ENCODE results near the gene OVCA2.
A peak's percentile ranks its signal among the peaks of the same experiment; 100 is the strongest.

Gene OVCA2

DNA sequence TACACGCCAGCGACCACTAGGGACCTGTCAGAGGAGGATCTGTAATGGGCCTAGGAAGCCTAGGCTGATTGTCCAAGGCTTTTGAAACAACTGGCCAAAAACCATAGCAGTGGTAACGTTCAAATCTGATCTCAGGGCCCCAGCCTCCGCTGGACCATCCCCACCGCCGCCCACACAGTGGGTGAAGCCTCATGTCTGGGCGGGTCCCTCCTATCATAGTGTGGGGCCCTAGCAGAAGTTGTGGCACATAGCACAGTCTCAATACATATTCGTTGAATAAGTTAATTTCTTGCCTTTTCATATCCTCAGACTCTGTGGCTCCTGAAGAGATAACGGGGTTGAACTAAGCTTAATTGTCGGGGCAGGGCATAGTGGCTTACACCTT, 11.1 kb upstream of the OVCA2 start:
- Histone ChIP-seq H4K20me1 (peaks cover 31% of the 10 kb centered on the region; the same call in 1 of the 2 replicates), H3K4me3 (peak overlapping the region; percentile 93), H3K27me3 (peaks cover 11% of the 10 kb centered on the region; the same call in 1 of the 2 replicates), H3K4me1 (peaks cover 71% of the 10 kb centered on the region), H3K9ac (peak overlapping the region; percentile 87), H3K4me2 (peak overlapping the region; percentile 98), H3K9me3 (no peaks in the 10 kb centered on the region), H3K36me3 (peaks cover 3% of the 10 kb centered on the region; the same call in 1 of the 2 replicates), H3K27ac (peak overlapping the region; percentile 45)
- no peak for TF ChIP-seq Cebpa-rat (IDR thresholded peaks at IDR 0.05)

DNA sequence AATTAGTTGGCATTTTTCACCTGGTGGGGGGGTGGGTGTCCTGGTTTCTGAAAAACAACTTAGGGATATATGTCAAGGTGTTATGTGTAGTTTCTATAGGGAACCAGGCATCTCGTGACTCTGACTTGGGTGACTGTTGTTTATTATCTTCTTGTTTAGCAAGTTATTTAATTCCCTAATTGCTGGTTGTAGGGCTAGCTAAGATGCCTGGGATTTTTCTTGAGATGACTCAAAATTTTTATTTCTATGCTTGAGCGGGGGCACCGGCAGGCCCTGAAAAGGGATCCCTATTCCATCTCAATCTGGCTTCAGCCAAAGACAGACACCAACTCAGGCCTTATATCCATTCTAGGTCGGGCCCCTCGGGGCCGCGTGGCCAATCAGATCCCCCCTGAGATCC, 8.7 kb upstream of the OVCA2 start:
- Histone ChIP-seq H4K20me1 (peaks cover 34% of the 10 kb centered on the region; the same call in 1 of the 2 replicates), H3K9me3 (no peaks in the 10 kb centered on the region), H3K4me1 (peaks cover 56% of the 10 kb centered on the region), H3K4me3 (no peak overlapping the region), H3K9ac (peak overlapping the region; percentile 37), H3K36me3 (peaks cover 27% of the 10 kb centered on the region), H3K4me2 (peak overlapping the region; percentile 65), H3K27me3 (no peaks in the 10 kb centered on the region), H3K27ac (peak overlapping the region; percentile 57)
- TF ChIP-seq Cebpa-rat (IDR thresholded peaks at IDR 0.05), result no peak

DNA sequence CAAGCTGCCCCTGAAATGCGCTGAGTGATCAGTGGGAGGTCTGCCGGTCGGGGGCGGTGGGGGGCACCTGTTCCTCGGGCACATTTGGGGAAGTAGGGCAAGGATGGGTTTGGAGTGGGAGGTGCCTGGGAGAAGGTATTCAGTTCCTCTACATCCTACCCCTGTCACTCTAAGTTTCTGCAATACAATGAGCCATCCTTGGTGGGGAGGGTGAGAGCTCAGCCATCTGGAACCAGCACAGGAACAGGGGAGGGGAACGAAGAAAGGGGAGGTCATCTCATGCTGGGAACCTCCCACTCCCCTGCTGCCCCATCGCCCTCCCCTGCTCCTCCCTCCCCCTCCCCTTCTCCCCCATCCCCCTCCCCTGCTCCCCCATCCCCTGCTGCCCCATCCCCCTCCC, 7.7 kb upstream of the OVCA2 start:
- peak overlapping the region; percentile 65 for H3K4me2 ChIP-seq
- H3K4me1 ChIP-seq, result peaks cover 46% of the 10 kb centered on the region
- H3K9ac ChIP-seq, result peak overlapping the region; percentile 37; the same call in 1 of the 2 replicates
- peaks cover 35% of the 10 kb centered on the region for H3K36me3 ChIP-seq
- no peaks in the 10 kb centered on the region for H3K9me3 ChIP-seq
- peak overlapping the region; percentile 57 for H3K27ac ChIP-seq
- peaks cover 34% of the 10 kb centered on the region; the same call in 1 of the 2 replicates for H4K20me1 ChIP-seq
- no peak for TF ChIP-seq Cebpa-rat (IDR thresholded peaks at IDR 0.05)
- 0 out of 2 replicates have a peak overlapping the region, but pooled peaks have one; percentile 28 for H3K4me3 ChIP-seq
- H3K27me3 ChIP-seq, result no peaks in the 10 kb centered on the region

DNA sequence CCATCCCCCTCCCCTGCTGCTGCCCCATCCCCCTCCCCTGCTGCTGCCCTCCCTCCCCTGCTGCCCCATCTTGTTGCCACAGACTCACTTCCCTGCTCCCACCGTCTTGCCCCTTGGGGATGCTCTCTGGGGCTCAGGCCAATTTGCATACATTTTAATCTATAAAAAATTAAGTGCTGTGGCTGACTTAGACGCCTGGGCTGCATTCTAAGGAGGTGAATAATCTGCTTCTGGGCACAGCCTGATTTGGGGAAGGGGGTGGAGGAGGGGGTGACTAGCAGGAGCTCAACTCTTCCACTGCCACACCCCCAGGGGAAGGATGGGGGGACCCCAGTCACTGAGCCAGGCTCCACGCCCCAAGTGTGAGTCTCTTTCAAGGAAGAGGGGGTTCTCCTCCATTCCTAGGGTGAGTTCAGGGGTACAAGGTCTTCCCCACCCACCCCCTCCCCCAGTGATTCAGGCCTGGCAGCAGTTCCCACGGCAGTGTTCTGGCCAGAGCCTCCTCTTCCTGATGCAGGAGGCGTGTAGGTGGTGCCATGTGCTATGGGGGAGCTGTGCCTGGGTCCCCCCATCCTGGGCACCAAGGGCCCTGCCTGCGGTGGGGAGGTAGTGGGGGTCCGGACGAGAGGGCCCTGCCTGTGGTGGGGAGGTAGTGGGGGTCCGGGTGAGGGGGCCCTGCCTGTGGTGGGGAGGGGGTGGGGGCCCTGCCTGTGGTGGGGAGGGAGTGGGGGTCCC, 6.8 kb upstream of the OVCA2 start:
- Histone ChIP-seq H3K27ac (no peak overlapping the region), H4K20me1 (peaks cover 34% of the 10 kb centered on the region; the same call in 1 of the 2 replicates), H3K4me1 (peaks cover 40% of the 10 kb centered on the region), H3K9ac (no peak overlapping the region), H3K4me3 (no peak overlapping the region), H3K27me3 (no peaks in the 10 kb centered on the region), H3K9me3 (no peaks in the 10 kb centered on the region), H3K4me2 (peak overlapping the region; percentile 69), H3K36me3 (peaks cover 42% of the 10 kb centered on the region)
- TF ChIP-seq Cebpa-rat (IDR thresholded peaks at IDR 0.05), result no peak

DNA sequence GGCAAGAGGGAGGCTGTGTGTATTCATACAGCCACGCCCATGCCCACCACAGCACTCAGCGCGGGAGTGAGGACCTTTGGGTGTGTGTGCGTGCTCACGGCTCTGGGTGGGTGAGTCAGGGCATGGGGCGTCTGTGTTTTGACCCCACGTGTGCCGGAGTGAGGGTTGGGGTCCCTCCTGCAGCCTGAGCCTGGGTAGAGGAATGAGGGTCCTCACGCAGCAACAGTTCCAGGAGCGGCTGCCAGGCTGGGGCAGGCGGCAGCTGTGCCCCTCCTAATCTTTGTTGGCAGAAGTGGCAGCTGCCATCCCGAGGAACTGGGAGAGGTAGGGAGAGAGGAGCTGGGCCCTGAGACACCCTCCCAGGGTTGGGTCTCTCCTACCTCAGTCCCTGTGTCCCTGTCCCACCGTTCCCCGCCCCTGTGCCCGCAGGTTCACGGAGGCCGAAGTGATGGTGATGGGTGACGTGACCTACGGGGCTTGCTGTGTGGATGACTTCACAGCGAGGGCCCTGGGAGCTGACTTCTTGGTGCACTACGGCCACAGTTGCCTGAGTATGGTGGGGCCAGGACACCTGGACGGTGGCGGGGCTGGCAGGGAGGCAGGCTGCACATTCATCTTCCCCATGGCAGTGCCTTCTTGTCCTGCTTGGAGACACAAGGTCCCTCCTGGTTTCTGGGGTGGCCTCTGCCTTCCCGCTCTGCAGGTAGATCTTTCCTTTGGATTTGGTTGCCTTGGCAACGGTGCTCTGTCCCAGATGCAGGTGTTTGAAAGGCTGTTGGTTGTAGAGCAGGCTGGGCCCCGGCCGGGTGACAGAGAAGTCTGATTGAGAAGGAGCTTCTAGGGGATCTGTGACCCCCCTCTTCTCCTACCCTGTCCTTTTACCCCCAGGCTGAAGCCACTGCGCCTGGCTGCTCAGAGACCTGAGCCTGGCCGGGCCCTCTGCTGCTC, 6.0 kb upstream of the OVCA2 start:
- Histone ChIP-seq H3K36me3 (peaks cover 50% of the 10 kb centered on the region), H3K4me3 (no peak overlapping the region), H3K27me3 (no peaks in the 10 kb centered on the region), H4K20me1 (peaks cover 33% of the 10 kb centered on the region; the same call in 1 of the 2 replicates), H3K4me2 (no peak overlapping the region), H3K9me3 (no peaks in the 10 kb centered on the region), H3K27ac (no peak overlapping the region), H3K9ac (no peak overlapping the region), H3K4me1 (peaks cover 42% of the 10 kb centered on the region)
- no peak for TF ChIP-seq Cebpa-rat (IDR thresholded peaks at IDR 0.05)

DNA sequence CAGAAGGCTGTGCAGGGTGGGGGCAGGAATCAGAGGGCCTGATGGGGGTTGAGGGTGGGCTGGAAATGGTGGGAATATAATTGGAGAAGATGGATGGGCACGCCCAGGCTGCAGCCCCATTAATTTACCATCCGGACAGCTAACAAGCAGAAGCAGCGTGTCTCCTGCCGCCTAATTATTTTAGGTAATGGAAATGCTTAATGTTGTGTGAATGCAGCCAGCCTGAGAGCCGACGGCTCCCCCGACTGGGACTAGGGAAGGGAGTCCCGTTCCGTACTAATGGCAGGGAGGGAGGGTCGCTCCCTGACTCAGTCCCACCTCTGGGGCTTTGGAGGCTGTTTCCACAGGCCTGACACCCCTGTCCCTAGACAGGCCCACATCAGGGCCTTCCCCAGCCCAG, 4.7 kb upstream of the OVCA2 start:
- H3K4me1 ChIP-seq, result peaks cover 36% of the 10 kb centered on the region
- H4K20me1 ChIP-seq, result peaks cover 24% of the 10 kb centered on the region; the same call in 1 of the 2 replicates
- H3K9me3 ChIP-seq, result no peaks in the 10 kb centered on the region
- H3K36me3 ChIP-seq, result peaks cover 52% of the 10 kb centered on the region
- no peak overlapping the region for H3K4me3 ChIP-seq
- H3K27me3 ChIP-seq, result no peaks in the 10 kb centered on the region
- TF ChIP-seq Cebpa-rat (IDR thresholded peaks at IDR 0.05), result no peak
- no peak overlapping the region for H3K4me2 ChIP-seq
- no peak overlapping the region for H3K27ac ChIP-seq
- H3K9ac ChIP-seq, result no peak overlapping the region

DNA sequence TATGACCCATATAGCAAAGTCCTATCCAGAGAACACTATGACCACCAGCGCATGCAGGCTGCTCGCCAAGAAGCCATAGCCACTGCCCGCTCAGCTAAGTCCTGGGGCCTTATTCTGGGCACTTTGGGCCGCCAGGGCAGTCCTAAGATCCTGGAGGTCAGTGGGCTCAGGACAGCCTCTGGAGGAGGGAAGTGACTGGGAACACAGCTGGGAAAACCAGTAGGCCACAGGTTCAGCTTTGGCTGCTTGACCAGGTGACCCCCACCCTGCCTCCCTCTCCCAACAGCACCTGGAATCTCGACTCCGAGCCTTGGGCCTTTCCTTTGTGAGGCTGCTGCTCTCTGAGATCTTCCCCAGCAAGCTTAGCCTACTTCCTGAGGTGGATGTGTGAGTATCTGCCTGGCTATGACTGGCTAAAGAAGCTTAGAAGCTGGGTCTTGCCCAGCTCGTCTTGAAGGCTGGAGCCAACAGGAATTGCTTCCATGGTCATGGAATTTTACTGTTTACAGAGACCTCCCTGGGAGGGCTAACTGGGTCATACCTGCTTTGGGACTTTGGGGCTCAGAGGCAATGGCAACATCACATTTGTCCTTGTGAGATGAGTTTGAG, 1.5 kb upstream of the OVCA2 start:
- no peak overlapping the region for H3K4me2 ChIP-seq
- H3K4me1 ChIP-seq, result peaks cover 32% of the 10 kb centered on the region
- H4K20me1 ChIP-seq, result peaks cover 21% of the 10 kb centered on the region; the same call in 1 of the 2 replicates
- no peak overlapping the region for H3K27ac ChIP-seq
- H3K27me3 ChIP-seq, result no peaks in the 10 kb centered on the region
- no peak for TF ChIP-seq Cebpa-rat (IDR thresholded peaks at IDR 0.05)
- H3K4me3 ChIP-seq, result no peak overlapping the region
- 0 out of 2 replicates have a peak overlapping the region, but pooled peaks have one; percentile 6 for H3K9ac ChIP-seq
- peaks cover 68% of the 10 kb centered on the region for H3K36me3 ChIP-seq
- H3K9me3 ChIP-seq, result no peaks in the 10 kb centered on the region

DNA sequence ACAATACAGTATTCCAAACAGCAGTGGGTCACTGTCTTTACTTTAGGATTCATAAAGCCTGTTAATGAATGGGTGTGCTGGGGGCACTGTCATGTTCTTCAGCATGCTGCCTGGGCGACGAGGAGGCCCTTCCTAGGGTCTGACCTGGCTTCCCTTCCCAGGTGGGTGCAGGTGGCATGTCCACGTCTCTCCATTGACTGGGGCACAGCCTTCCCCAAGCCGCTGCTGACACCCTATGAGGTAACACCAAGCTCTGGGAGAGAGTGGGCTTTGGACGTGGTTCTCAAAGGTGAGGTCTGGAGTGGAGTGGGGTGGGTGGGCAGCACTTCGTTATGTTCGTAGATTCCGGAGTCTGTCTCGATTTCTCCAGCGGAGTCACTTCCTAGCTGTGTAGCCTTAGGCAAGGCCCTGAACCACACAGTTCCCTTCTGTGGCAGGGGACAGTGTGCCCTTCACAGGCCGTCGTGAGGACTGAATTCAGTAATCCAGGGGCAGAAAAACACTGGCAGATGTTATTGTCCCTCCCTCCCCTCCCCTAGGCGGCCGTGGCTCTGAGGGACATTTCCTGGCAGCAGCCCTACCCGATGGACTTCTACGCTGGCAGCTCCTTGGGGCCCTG, 771 bp upstream of the OVCA2 start:
- no peak overlapping the region for H3K27ac ChIP-seq

DNA sequence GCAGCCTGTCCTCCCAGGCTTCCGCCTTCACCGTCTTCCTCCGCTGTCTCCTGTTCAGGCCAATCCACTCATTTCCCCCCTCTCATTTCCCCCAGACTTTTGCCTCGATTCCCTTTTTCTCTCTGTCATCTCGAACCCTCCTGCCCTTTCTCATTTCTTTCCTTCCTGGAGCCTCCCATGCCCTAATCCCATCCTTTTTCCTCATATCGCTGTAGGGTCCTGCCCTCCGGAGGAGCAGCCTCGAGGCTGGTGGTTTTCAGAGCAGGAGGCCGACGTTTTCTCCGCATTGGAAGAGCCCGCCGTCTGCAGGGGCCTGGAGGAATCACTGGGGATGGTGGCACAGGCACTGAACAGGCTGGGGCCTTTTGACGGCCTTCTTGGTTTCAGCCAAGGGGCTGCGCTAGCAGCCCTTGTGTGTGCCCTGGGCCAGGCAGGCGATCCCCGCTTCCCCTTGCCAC, 597 bp downstream of the OVCA2 start:
- Histone ChIP-seq H4K20me1 (peaks cover 15% of the 10 kb centered on the region; the same call in 1 of the 2 replicates), H3K9ac (peak overlapping the region; percentile 93), H3K4me3 (peak overlapping the region; percentile 85), H3K4me2 (peak overlapping the region; percentile 93), H3K27ac (peak overlapping the region; percentile 95), H3K36me3 (peaks cover 48% of the 10 kb centered on the region), H3K4me1 (peaks cover 32% of the 10 kb centered on the region), H3K9me3 (no peaks in the 10 kb centered on the region), H3K27me3 (no peaks in the 10 kb centered on the region)
- no peak for TF ChIP-seq Cebpa-rat (IDR thresholded peaks at IDR 0.05)

More for the DNA sequence above, 771 bp upstream of the OVCA2 start:
- Histone ChIP-seq H3K36me3 (peaks cover 62% of the 10 kb centered on the region), H3K4me3 (peak overlapping the region; percentile 85), H4K20me1 (peaks cover 15% of the 10 kb centered on the region; the same call in 1 of the 2 replicates), H3K4me1 (peaks cover 32% of the 10 kb centered on the region), H3K27me3 (no peaks in the 10 kb centered on the region), H3K4me2 (peak overlapping the region; percentile 93), H3K9ac (peak overlapping the region; percentile 93), H3K9me3 (no peaks in the 10 kb centered on the region)
- TF ChIP-seq Cebpa-rat (IDR thresholded peaks at IDR 0.05), result no peak
